Stimulated activated CD8-positive, alpha-beta memory T cell treated with anti-CD3 and anti-CD28 coated beads, Interleukin-12 subunit alpha, Interleukin-12 subunit beta, amount 100 ng/mL, for 24 hours (primary cell): Measurements from ENCODE around the gene NEDD4L.
"Not testable (repeated sequence)": the region's sequence is repeated elsewhere in the genome, so short reads cannot be mapped to it uniquely, and the experiment has no call there.

Experiments
- DNase-seq: peaks from one replicate; pipeline ENCODE4 v3.0.0-alpha.2; 2020; ENCODE audit errors: extremely low read depth

NEDD4L gene

DNA sequence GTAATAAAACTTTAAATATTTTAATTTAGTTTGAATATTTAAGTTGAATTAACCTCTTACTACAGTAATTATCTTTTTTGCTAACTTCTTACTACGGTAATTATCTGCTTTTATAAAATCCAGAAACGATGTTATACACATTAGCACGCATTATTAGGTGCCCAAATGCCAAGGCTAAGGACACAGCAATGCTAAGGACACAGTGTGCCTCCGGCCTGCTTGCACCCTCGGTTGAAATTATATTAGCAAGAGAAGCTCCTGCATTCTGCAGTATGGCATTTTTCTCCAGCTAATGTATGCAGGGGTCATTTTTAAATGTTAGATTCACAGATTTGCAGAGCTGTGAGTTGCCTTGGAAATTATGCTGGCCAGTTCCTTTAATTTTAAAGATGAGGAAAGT, 220.0 kb downstream of the NEDD4L start:
- no peak for DNase-seq

GRCh38 chr18:58264840-58265239, 220.8 kb downstream of the NEDD4L start:
- no peak for DNase-seq

DNA sequence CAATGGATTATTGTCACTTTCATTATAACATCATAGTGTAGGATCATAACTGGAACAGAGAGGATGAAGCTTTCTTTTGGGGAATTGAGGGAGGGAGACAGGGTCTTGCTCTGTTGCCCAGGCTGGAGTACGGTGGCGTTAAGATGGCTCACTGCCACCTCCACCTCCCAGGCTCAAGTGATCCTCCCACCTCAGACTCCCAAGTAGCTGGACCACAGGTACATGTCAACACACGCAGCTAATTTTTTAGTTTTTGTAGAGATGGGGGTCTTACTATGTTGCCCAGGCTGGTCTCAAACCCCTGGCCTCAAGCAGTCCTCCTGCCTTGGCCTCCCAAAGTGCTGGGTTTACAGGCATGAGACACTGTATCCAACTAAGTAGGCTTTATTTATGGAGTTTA, 221.5 kb downstream of the NEDD4L start:
- not testable (repeated sequence) for DNase-seq

DNA sequence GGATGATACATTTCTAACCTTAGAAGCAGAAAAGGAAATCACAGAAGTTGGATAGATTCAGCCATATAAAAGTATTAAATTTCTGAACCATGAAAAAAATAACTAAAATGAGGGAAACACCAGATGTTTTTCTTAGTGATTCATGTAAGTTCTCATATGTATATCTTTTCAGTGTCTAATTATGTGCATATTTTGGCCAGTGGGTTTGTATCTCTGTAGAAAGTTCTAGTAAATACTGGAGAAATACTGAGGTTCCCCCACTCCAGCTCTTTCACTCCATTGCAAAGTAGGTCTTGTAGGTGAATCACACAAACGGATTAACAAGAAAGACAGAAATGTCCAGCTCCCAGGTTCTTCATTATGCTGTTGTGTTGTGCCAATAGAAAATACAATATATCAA, 222.3 kb downstream of the NEDD4L start:
- DNase-seq = no peak

DNA sequence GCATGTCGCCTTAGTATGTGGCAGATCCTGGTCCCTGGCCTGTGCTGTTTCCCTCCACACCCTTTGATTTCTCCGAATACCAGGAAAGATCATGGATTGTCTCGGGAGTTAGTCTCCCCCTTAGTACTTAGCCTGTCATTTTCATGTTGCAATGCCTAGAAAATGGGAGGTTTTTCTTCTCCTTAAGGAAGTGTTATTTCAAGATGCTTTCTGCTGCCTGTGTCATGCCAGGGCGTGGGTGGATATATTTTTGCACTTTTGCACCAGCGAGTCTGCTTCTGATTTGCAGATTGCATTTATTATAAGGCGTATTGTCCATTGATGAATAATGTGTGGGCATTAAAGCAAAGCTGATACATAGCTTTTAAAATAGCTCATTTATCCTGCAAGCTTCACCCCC, 223.5 kb downstream of the NEDD4L start:
- no peak for DNase-seq

- DNase-seq = no peak
Measured at GRCh38 chr18:58268849-58269248, 224.8 kb downstream of the NEDD4L start.

- no peak for DNase-seq
Measured at GRCh38 chr18:58269931-58270330, 225.9 kb downstream of the NEDD4L start.

GRCh38 chr18:58270396-58270795, 226.4 kb downstream of the NEDD4L start:
- no peak for DNase-seq

- no peak for DNase-seq
Measured at GRCh38 chr18:58271770-58272169, 227.7 kb downstream of the NEDD4L start.

DNA sequence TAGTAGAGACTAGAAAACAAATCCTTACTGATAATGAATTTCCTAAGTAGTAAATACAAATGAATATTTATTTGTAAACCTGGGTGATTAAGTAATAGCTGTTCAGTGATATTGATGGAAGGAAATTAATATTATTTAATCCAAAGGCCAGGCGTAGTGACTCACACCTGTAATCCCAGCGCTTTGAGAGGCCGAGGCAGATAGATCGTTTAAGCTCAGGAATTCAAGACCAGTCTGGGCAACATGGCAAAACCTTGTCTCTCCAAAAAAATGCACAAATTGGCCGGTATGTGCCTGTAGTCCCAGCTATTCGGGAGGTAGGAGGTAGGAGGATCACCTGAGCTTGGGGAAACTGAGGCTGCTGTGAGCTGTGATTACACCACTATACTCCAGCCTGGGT, 228.2 kb downstream of the NEDD4L start:
- no peak for DNase-seq

DNA sequence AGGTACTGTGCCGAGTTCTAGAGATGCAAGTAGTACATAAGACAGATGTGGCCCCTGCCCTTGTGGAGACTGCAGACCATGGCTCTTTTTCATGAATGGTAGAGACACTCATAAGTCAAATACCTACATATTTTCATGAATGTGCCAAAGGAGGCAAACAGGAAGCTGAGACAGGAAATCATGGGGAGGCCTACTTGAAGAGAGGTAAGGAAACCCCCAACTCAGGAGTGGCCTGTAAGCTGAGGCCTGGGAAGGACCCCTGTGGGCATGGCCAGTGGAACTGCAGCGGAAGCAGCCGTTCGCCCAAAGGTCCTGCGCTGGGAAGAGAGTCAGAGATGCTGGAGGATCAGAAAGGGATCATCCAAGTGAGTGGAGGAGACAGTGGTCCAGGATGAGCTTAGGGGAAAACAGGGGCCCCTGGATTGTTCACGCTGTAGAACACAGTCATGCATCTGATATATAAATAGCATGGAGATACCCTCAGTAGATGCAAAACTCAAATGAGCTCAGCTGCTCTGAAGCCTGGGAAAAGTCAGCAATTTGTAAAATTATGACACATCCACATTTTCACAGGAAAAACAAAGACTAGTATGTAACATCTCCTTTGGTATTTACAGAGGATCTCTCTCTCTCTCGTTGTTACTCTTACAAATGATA, 228.9 kb downstream of the NEDD4L start:
- no peak for DNase-seq

GRCh38 chr18:58275176-58275575, 231.2 kb downstream of the NEDD4L start:
- DNase-seq = no peak

DNA sequence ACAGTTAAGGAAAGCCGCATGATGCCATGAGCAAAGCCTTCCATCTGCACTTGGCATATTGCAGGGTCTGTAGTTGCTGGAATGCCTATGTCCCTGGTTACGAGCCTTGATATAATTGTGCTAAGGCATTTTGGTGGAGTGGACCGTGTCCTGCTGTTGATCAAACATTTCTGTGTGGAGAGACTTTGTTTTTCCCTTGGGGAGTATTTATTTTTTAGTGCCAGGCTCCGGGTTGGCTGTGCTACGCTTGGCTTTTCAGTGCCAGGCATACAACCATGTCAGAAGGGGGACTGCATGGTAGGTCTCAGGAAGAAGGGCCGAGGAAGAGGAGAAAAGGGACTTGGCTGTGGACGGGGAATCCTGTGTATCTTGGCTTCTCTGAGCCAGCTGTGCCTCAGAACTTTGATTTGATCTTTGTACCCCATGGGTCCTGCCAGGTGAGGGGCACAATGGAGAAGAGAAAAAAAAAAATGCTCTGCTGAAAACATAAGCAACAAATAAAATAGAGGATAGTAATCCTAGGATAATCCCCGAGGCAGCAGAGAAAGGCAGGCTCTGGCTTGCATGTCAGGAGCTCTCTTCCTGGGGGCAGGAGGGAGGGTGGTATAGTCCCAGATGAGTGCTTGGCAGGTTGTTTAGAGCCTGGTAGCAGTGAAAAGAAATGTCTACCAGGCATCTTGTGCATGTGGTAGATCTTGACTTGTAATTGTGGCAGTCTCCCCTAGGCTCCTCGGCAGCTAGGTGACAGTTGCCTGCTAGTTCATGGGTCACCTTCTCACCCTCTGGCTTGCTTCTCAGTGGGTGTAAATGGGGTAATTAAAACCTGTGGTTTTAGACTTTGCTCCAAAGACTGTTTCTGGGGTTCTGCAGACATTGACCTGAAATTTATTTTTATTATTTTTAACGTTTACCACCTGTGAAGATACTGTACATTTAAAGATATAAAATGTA, 233.0 kb downstream of the NEDD4L start:
- DNase-seq = no peak

DNA sequence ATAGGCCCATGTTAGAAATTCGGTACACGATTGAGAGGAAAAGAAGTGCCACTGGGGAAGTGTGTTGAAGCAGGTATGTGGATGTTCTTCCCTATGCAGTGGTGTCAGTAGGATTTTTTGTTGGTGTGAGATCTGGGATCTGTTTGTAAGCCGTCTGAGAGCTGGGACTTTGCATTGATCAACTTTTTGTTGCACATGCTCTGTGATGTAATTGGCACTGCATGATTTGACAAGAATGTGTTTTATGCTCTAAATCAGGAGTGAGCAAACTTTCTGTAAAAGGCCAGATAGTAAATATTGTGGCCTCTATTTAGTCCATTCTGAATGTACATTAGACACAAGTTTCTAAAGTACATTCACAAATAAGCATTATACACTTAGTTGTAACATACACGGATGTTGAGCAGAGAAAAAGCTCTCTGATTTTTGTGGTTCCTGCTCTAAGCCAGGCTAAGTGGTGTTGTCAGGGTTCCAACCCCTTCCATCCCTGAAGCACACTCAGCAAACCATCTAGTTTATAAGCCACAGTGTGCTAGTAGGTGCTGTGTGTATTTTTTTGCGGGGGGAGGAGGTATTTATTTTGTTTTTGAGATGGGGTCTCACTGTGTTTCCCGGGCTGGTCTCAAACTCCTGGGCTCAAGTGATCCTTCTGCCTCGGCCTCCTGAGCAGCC, 235.6 kb downstream of the NEDD4L start:
- no peak for DNase-seq

GRCh38 chr18:58280191-58280590, 236.2 kb downstream of the NEDD4L start:
- no peak for DNase-seq

DNA sequence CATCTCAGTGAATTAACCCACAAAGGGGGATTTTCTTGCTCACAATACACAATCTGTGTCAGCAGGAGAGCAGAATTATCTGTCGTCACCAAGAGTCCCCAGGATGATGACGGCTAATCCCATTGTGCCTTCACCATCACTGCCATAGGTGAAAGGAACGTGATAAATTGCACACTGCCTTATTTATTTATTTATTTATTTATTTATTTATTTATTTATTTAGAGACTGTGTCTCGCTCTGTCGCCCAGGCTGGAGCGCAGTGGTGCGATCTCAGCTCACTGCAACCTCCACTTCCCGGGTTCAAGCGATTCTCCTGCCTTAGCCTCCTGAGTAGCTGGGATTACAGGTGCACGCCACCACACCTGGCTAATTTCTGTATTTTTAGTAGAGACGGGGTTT, 238.8 kb downstream of the NEDD4L start:
- not testable (repeated sequence) for DNase-seq

DNA sequence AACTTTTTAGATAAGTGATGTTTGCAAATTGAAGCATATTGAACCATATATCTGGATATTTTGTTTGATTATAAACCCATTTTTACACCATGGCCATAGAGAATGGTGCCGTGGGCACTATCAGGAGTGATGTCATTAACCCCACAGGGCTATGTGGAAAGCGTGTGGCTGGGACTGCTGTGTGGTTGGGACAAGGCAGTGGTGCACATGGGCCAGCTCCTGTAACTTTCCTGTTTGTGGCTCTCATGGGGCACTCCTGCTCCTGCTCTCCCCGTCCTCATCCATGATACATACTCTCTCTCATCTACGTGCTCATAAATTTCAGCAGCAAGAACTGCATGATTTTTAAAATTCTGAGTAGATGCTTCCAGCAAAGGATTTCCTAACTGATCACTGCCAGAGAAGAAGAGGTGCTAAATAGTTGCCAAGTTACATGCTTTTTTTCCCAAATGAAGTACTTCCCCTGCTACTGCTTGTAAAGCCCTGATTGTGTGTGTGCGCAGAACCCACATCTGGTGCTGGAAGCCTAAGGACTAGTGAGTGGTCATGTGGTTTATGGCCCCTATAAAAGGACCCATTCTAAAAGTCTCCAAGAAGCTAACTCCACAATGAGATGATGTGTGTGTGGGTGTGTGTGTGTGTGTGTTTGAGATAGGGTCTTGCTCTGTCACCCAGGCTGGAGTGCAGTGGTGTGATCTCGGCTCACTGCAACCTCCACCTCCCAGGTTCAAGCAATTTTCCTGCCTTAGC, 240.8 kb downstream of the NEDD4L start:
- no peak for DNase-seq

DNA sequence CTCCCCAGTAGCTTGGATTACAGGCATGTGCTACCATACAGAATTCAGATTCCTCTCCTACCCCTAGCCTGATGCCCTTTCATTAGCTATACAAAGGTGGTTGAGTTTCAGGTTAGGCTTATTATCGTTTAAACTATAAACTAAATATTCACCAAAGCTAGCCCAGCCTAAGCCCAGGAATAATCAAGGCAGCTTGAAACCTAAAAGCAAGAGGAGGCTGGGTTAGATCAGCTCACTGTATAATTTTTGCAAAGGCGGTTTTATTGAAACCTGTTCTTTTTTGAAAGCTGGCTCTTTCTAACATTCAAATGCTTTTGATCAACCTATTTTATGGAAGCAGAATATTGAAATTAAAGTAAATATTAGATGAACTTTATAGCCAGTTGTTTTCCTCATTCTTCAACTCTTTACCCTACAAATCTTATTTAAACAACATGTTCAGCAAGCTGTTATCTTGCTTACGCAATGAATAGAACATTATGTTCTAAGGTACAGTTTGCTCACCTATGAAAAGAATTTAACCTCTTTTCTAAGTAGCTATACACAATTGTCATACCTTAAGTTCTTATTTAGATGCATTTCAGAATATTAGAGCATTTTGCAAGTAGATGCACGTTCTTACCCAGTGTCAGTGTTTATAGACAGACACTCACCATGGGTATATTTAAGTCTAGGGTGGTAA, 241.6 kb downstream of the NEDD4L start:
- no peak for DNase-seq

DNA sequence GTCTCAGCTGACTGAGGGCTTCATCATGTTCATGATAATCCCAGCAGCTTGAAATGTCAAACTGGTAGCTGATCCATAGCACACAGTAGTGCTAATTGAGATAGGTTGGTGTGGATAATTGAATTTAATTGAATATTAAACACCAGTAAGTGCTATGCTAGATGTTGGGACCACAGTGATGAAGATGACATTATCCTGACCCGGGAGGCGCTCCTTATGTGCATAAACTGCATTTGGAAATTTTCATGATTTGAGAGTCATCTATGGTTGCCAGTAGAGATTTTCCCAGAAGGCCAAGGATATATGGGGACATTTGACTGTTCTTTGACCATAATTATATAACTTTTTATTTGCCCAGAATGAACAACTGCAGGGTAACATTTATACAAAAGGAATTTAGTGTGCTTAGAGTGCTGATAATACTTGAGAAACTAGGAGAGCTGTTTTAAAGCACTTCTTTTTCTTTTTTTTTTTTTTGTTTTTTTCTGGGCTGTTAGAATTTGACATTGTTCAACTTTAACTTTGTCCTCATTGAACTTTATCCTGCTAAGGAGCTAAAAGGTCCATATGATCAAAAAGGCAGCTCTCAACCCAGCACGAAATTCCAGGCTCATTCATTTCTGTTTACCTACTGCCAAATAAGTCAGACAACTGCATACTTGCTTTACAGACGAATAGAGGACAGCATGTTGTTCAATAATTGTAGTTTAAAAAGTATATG, 242.8 kb downstream of the NEDD4L start:
- DNase-seq = no peak
